T-helper 9 cell (primary cell): ENCODE measurements around the gene LPCAT2.

Experiments used
- DNase-seq: peaks from one replicate; pipeline ENCODE4 v3.0.0-alpha.2; 2020

LPCAT2 gene

DNA sequence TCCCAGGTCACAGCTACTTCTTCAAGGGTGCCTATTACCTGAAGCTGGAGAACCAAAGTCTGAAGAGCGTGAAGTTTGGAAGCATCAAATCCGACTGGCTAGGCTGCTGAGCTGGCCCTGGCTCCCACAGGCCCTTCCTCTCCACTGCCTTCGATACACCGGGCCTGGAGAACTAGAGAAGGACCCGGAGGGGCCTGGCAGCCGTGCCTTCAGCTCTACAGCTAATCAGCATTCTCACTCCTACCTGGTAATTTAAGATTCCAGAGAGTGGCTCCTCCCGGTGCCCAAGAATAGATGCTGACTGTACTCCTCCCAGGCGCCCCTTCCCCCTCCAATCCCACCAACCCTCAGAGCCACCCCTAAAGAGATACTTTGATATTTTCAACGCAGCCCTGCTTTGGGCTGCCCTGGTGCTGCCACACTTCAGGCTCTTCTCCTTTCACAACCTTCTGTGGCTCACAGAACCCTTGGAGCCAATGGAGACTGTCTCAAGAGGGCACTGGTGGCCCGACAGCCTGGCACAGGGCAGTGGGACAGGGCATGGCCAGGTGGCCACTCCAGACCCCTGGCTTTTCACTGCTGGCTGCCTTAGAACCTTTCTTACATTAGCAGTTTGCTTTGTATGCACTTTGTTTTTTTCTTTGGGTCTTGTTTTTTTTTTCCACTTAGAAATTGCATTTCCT, 3.4 kb upstream of the LPCAT2 start:
- DNase-seq, result no peak

DNA sequence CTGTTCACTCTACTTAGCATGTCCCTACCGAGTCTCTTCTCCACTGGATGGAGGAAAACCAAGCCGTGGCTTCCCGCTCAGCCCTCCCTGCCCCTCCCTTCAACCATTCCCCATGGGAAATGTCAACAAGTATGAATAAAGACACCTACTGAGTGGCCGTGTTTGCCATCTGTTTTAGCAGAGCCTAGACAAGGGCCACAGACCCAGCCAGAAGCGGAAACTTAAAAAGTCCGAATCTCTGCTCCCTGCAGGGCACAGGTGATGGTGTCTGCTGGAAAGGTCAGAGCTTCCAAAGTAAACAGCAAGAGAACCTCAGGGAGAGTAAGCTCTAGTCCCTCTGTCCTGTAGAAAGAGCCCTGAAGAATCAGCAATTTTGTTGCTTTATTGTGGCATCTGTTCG, 2.8 kb upstream of the LPCAT2 start:
- no peak for DNase-seq

DNA sequence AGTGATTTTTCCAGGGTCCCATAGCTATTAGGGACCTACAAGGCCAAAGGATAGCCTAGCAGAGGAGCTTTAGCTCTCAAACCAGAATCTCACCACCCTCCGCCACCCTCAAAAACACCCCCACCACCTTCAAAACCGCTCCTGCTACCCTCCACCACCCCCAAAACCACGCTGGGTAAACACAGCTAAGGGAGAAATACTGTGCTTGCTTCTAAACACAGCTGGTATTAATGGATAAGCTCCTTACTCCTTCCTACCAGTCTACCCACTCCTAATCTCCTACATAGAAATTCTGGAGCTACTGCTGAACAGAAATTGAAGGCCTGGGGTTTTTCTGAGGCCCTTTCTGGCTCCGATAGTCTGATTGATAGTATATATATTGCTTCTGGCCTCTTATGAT, 2.2 kb upstream of the LPCAT2 start:
- DNase-seq, result no peak

DNA sequence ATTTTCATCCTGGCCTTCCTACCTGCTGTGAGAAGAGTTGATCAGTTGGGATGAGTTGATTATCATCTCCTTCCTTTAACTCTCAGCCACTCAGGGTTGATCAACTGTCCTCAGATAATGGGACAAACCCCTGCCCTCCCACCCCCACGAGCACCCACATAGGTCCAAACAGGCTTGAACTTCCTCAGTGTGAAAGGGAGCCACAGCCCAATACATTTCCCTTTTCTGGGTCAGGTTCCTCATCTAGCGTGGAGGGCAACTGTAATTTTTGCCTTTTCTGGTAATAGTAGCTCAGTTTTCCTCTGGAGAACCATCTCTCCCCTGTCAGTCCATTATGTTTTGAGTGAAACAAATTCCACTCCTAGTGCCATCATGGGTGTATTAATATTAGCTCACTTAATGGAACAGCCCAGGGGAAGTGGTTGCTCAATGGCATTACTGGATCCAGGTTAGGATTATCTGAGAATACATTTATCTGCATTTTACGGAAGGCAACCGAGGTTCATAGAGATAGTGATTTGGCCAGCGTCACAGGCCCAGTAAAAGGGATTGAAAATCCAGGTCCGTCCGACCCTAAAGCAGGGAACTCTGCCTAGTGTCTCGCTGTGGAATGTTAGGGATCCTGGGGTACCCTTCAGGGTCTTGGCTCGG, 476 bp upstream of the LPCAT2 start:
- no peak for DNase-seq

DNA sequence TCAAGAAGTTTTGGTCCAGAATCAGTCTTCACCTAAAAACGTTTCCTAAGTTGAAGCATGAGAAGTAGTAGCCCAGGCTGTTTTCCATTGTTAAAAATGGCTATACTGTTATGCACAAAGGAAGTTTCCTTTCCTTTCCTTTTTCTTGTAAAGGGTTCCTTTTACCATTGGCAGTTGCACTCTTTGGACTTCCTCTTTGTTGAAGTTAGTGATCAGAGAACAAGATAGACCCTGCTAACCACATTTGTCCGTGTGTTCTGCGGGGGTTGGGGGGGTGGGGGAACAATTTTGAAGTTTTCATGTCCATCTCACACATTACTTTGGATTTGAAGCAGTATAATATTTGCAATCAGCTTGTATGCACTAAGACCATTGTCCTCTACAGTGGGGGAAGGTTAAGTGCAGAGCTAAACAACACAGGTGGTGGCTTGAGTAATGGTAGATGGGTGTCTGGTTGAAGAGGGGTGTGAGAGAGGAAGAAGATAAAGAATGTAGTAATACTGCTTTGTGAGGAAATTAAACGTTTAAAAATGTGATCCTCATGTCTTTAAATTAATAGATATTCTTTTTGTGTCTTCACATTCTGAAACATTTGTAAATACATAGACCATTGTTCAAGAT, 1.4 kb downstream of the LPCAT2 start:
- DNase-seq, result no peak

DNA sequence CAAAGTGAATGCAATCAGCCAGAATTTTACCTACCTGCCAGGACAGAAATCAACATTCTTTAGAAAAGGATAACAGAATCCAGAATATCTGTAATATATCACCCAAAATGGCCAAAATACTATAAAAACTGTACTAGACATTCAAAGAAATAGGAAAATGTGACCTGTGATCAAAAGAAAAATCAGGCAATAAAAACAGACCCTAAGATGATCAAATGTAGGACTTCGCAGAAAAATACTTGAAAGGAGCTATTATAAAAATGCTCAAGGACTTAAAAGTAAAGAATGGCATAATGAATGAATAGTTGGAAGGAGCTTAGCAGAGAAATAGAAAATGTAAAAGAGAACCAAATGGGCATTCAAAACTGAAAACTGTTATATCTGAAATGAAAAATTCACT, 4.1 kb downstream of the LPCAT2 start:
- DNase-seq, result no peak

DNA sequence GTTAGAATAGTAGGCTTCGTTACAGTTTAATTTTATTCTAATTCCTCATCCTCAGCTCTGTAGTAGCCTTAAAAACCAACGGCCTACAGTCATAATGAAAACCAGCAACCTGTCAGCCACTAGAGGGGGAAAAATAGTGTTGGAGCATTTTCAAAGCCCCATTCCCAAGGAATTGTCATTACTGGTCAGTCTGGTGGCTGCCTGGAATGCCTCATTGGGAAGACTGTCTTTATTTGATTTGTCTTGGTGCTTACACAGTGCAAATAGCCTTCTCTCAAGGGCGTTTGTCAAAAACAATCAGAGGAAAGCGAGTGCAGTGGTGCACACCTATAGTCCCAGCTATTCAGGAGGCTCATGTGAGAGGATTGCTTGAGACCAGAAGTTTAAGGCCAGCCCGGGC, 4.7 kb downstream of the LPCAT2 start:
- DNase-seq, result no peak

DNA sequence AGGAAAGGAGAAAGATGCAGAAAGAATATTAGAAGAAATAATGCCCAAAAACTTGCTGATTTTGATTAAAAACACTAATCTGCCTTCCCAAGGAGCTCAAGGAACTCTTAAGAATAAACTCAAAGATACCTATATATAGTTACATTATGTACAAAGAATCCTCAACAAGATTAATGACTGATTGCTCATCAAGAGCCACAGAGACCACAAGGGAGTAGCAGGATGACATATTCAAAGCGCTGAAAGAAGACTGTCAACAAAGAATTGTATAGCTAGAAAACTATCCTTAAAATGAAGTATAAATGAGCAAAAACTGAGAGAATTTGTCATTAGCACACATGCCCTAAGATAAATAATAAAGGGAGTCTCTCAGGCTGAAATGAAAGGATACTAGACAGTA, 6.2 kb downstream of the LPCAT2 start:
- DNase-seq, result no peak

DNA sequence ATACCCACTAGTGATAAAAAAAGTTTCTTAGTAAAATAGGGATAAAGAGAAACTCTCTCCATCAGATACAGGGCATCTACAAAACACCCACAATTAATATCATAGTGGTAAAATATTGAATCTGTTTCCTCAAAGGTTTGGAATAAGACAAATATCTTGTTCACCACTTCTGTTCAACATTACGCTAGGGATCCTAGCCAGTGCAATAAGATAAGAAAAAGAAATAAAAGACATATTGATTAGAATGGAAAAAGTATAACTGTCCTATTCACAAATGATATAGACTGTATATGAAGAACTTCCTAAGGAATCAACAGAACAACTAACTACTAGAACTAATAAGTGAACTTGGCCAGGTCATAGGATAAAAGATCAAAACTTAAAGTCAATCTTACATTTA, 12.9 kb downstream of the LPCAT2 start:
- DNase-seq, result no peak

DNA sequence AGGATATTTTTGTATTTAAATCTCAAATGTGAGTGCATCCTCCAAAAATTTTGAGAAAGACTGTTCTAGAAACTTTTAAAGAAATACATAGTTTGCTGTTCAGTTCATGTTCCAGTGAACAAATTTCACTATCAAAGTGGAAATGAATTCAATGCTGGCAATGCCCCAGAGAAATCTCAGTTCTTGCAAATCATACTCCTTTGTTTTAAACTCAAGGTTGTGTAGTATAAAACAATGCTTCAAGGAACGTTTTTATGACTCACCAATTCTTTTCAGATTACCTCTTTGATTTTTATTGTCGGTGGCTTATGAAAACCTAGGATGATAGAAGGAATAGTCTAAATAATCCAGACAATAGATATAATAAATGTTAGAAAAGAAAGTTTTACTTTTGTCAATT, 17.6 kb downstream of the LPCAT2 start:
- no peak for DNase-seq

DNA sequence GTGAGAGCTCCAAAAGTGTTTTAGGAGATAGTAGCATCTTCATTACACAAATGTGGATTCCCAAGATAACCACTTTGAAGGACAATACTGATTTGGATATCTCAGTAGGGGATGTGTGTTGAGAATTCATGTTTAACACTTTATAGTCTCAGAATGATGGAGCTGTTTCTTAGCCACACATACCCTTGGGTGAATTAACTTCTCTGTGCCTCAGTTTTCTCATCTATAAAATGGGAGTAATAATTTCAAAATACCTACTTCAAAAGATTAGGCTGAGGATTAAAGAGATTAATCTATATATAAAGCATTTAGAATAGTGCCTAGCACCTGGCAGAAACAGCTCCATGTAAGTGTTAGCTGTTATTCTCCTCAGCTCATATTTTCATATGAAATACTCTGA, 19.0 kb downstream of the LPCAT2 start:
- no peak for DNase-seq

DNA sequence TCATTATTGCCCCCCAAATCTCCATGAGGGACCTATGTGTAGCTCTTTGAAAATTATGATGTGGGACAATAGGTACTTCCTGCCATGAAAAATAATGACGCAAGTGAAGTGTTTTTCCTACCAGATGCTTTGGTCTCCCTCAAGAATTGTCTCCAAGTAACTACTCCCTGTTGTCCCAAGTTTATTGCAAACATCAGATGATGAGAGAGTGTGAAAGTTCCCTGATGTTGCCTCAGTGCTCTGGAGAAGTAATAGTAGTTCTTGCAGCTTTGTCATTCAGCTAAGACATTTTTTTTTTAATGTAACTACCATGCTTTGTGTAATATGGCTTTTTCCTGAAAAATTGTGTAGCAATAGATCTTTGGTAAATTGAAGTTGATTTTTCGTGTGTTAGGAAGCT, 20.1 kb downstream of the LPCAT2 start:
- DNase-seq, result no peak

DNA sequence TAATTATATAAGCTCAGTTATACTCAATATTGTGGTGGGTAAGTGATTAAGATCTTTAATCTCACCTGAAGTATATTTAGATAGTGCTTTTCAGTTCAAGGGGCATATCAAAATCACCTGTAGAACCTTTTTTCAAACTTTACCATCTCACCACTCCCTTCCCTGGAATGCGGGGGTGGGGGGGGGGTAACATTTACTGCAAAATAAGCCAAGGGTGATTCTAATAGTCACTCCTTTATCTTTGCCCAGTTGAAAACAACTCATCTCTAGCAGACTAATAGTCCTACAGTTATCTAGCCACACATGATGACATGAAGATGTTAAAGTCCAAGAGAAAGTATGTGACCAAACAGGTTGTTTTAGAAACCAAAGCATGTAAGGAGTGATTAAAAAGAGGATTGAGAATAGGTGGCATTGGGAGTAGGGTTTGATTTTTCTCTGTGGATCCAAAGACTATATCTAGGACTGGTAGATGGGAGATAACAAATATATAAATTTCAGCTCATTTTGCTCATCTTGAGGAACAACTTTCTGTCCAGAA, 21.5 kb downstream of the LPCAT2 start:
- no peak for DNase-seq

DNA sequence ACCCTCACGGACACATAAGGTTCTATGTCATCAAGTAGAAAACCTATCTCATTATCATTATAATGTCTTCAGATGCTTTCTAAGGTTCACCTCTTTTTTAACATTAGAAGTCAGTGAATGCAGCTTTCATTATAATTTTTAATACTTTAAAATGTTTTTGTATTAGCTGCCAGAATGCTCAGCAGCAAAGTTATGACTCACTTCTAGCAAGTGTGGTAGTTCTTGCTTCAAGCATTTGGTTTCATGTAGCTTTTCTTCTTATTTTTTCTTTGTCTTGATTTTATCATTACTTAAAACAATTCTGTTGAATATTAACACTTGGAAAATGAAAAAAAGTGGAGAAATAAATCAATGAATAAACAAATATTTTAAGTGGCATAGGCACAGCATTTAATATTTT, 23.4 kb downstream of the LPCAT2 start:
- no peak for DNase-seq

DNA sequence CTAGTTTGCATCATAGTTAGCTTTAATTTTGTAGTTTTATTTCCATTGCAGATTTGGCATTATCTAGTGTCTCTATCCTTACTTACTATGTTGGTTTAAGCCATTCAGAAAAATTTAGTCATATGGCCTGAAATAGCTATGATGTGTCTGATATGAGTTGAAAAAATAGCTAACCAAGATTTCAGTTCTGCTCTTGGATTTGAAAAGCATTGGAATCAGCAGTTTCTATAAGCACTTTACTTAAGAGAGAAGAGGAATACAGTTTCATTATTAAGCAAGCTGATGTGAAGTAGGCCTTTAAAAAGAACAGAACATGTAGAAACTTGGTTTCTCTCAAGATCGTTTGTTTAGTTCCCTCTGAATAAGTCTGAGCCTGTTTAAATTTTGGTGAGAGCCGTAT, 25.9 kb downstream of the LPCAT2 start:
- DNase-seq, result no peak

DNA sequence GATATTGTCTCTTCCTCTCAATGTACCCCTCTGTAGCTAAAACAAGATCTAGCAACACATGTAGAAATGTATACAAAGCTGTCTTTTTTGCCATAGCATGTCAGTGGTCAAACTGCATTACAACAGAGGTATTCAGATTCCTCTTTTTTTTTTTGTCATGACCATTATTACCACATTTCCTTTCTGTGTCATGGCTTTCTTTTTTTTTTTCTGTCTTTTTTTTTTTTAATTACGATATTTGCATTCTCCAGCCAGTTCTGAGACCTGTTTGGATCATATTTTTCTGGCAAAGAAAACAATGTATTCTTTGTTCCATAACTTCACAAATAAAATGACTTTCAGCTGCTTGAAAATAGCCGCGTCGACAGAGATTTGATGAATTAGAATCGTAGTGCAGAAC, 30.2 kb downstream of the LPCAT2 start:
- no peak for DNase-seq

DNA sequence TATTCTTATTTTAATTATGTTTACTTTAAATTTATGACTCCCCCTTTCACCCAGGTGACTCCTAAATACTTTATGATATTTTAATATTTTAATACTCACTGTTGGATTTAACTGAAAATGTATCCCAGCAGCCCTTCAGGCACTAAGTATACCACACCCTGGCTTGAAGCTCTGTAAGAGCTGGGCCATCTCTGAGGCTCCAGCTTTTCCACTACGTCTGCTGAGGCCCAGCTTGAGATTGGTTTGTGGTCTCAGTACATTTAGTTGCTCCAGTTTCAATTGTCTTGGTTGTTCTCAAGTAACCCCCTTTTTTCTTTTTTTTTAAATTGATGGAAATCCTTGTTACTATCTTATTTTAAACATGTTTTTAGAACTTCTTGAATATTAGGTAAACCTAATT, 30.6 kb downstream of the LPCAT2 start:
- DNase-seq, result no peak

DNA sequence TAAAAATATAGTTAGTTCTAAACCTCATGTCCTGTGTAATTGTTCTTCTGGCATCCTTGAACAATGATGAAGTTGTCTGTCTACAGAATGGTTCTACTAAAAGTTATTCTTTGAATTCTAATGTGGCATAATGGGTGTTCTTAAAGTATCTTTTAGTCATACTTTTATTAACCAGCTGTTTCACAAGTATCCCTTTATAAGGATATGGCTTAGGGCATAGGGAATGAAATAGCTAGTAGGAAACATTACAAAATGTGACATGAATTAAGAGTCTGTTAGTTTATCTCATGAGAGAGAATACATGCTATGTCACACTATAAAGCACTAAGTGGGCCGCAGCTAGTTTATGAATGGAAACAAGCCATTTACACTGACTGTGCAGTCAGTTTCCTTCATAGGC, 31.3 kb downstream of the LPCAT2 start:
- DNase-seq, result no peak

DNA sequence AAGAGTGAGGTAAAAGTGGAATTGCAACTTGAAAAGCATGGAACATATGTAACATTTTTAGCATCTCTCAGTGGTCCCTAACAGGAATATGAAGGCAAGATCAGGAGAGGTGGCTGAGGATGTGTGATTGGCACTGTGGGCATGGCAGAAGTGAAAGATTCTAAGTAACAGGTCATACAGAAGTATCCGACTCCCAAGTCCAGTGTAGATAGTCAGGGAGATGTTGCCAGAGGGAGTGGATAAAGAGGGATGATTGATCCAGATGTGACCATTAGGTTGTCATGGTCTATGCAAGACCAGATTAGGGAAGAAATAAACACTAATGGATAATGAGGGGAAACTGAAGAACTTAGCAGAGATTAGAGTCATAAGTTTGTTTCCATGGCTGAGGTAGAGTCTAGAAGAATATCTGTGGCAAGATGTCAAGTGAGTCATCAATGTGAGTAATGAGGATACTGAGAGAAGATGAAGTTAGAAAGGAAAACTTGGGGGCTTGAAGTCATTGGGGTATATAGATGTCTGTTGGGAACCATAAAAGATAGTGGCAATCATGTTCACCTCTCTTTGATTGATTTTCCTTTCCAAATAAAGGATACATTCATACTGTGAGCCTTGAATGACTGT, 33.7 kb downstream of the LPCAT2 start:
- no peak for DNase-seq

DNA sequence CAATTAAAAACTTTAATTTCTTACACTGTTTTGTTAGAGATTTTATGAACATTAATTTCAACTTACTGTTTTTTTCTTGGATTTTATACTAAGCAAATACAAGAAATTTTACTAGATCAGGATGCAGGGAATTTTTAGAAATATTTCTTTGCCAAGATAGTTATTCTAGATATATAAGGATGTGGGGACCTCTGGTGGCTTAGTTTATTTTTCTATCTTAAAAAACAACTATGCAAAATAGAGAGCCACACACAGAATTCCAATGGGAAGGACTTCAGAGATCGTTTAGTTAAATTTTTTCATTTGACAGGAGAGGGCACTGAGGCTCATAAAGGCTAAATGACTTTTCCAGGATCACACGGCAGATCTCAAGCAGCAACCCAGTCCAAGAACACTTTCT, 34.6 kb downstream of the LPCAT2 start:
- no peak for DNase-seq

DNA sequence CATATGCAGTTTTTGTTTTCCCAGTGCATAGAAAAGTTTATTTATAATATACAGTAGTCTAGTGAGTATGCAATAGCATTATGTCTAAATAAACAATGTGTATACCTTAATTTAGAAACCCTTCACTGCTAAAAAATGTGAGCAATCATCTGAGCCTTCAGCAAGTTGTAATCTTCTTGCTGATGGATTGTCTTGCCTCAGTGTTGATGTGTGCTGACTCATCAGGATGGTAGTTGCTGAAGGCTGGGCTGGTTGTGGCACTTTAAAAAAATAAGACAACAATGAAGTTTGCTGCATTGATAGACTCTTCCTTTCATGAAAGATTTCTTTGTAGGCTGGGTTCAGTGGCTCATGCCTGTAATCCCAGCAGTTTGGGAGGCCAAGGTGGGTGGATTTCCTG, 43.7 kb downstream of the LPCAT2 start:
- DNase-seq, result no peak

DNA sequence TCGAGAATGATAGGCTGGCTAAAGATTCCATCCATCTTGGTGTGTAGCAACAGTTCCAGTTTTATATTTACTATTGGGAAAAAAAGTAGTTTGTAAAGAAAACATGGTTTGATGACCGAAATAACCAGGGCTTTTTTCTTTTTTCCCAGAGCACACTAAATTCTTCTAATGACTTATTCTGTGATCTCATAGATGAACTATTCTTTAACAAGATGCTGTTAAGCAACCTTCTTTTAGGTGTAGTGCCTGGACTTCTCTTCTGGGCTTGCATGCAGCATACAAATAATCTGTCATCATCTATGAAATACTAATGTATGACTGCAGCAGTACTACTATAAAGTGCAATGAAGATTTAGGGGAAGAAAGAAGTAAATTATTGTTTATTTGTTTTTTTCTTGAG, 46.6 kb downstream of the LPCAT2 start:
- no peak for DNase-seq

DNA sequence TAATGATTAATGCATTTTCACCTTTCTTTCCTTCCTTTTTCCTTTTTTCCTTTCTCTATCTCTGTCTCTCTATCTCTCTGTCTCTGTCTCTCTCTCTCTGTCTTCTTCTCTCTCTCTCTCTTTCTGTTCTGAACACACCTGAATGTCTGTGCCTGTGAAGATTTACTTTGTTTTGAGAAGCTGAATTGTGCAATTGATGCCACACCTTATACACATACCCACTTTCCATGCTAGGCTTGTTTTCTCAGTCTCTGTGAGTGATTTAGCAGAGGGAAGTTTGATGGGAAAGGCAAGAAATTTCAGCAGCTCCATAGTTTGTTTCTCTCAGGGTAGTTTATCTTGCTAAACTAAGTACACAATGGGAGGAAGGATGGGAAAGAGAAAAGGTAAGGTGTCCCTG, 48.3 kb downstream of the LPCAT2 start:
- DNase-seq, result no peak

DNA sequence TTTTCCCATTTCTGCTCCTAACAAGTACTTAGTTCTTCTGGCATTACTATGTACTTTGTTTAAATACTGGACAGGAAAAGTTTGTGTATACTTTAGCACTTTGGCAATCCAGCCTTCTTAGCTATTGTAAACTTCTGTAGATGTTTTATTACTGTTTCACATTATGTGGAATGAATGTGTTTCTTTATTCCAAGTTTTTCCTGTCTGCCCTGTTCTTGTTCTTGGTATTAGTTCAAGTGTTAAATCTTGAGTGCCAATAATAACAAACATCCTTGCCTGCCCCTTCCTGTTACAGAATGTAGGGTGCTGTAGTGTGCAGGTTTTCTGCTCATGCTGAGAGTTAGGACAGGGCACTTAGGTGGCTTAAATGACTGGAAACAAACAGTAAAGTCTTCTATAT, 50.4 kb downstream of the LPCAT2 start:
- DNase-seq, result no peak
